CD14-positive monocyte (primary cell): ENCODE results near the gene BCL7C. TPM values are rescaled to one million over a fixed set of nuclear protein-coding genes. Genes with fewer than 3 reads are reported as not detected.

Source experiments
- DNase-seq, 3 donors: peaks; one replicate each; pipeline ENCODE4 v3.0.0-alpha.2; 2011 to 2022
- H2AFZ ChIP-seq: 2 replicates; pipeline ENCODE4 v1.6.0; 2012; ENCODE audit warnings: mild to moderate bottlenecking, low read depth, low read length, inconsistent platforms; ENCODE audit not compliant: insufficient read depth, poor library complexity, severe bottlenecking
- H3K27ac ChIP-seq, 2 donors: 1 replicate in 1 of 2; 2 replicates in 1 of 2; pipeline ENCODE4 v1.5.1; 2012 to 2013; ENCODE audit warnings: low read length in 2 of 2, control low read depth in 1 of 2, inconsistent platforms in 1 of 2, low read depth in 1 of 2, mild to moderate bottlenecking in 1 of 2
- H3K27me3 ChIP-seq, 2 donors: one replicate each; pipeline versions ENCODE4 v1.6.0 to v1.6.1; 2011 to 2013; ENCODE audit warnings: low read length in 2 of 2; ENCODE audit not compliant: control insufficient read depth in 2 of 2, insufficient read depth in 2 of 2
- H3K36me3 ChIP-seq, 2 donors: replicated peaks in 1 of 2; 1 replicate in 1 of 2; 2 replicates in 1 of 2; pipeline versions ENCODE4 v1.5.1 to v1.6.1; 2012 to 2013; ENCODE audit warnings: low read length in 2 of 2, control low read depth in 1 of 2, inconsistent platforms in 1 of 2, mild to moderate bottlenecking in 1 of 2; ENCODE audit not compliant: insufficient read depth in 2 of 2, control insufficient read depth in 1 of 2
- H3K4me1 ChIP-seq, 2 donors: 1 replicate in 1 of 2; 2 replicates in 1 of 2; pipeline versions ENCODE4 v1.5.1 to v1.6.1; 2012 to 2013; ENCODE audit warnings: low read length in 2 of 2, control low read depth in 1 of 2, inconsistent platforms in 1 of 2, mild to moderate bottlenecking in 1 of 2, moderate library complexity in 1 of 2; ENCODE audit not compliant: insufficient read depth in 2 of 2, control insufficient read depth in 1 of 2
- H3K4me2 ChIP-seq: replicated peaks from 2 replicates; pipeline ENCODE3; 2012; ENCODE audit warnings: low read length, moderate library complexity, mild to moderate bottlenecking; ENCODE audit not compliant: poor library complexity, severe bottlenecking; ENCODE audit errors: extremely low read depth
- H3K4me3 ChIP-seq, 3 experiments: fragments of 200-600 bp in 1 of 3; sonication (generic) in 1 of 3; replicated peaks in 1 of 3; 1 replicate in 2 of 3; 2 replicates in 1 of 3; pipeline ENCODE4 v1.5.1; 2011 to 2013; ENCODE audit warnings: low read length in 3 of 3, mild to moderate bottlenecking in 3 of 3, control low read depth in 2 of 3, low read depth in 2 of 3, inconsistent platforms in 1 of 3, moderate library complexity in 1 of 3
- H3K79me2 ChIP-seq: 2 replicates; pipeline ENCODE4 v1.6.0; 2012; ENCODE audit warnings: mild to moderate bottlenecking, control low read depth, inconsistent platforms, low read length, moderate library complexity; ENCODE audit not compliant: insufficient read depth
- H3K9ac ChIP-seq: 2 replicates; pipeline ENCODE4 v1.6.0; 2017; ENCODE audit warnings: low read length, mild to moderate bottlenecking; ENCODE audit not compliant: insufficient read depth, poor library complexity, severe bottlenecking
- H3K9me3 ChIP-seq, 2 donors: replicated peaks in 1 of 2; 1 replicate in 1 of 2; 2 replicates in 1 of 2; pipeline versions ENCODE4 v1.5.1 to v1.6.1; 2012 to 2013; ENCODE audit warnings: low read length in 2 of 2, control low read depth in 1 of 2; ENCODE audit not compliant: control insufficient read depth in 1 of 2, insufficient read depth in 1 of 2
- H4K20me1 ChIP-seq: 2 replicates; pipeline ENCODE4 v1.6.0; 2012; ENCODE audit warnings: mild to moderate bottlenecking, low read length, control low read depth, moderate library complexity; ENCODE audit not compliant: insufficient read depth
- H3K27ac Mint-ChIP-seq, 7 donors: one replicate each; pipeline ENCODE4 v1.8.0; 2020; ENCODE audit warnings: mild to moderate bottlenecking in 7 of 7, mixed read lengths in 7 of 7, moderate library complexity in 6 of 7, inconsistent platforms in 2 of 7
- H3K27me3 Mint-ChIP-seq, 3 donors: one replicate each; pipeline ENCODE4 v1.8.0; 2021 to 2022; ENCODE audit warnings: low read depth in 3 of 3, mild to moderate bottlenecking in 3 of 3, mixed read lengths in 3 of 3, moderate library complexity in 3 of 3, inconsistent platforms in 1 of 3
- H3K36me3 Mint-ChIP-seq, 2 donors: one replicate each; pipeline ENCODE4 v1.8.0; 2020; ENCODE audit warnings: mixed read lengths in 2 of 2, inconsistent platforms in 1 of 2, mild to moderate bottlenecking in 1 of 2
- H3K4me1 Mint-ChIP-seq: one replicate; pipeline ENCODE4 v1.8.0; 2020; ENCODE audit warnings: mild to moderate bottlenecking, mixed read lengths
- H3K4me3 Mint-ChIP-seq, 2 donors: one replicate each; pipeline ENCODE4 v1.8.0; 2020; ENCODE audit warnings: mild to moderate bottlenecking in 2 of 2, mixed read lengths in 2 of 2, moderate library complexity in 1 of 2
- H3K9me3 Mint-ChIP-seq, 7 donors: one replicate each; pipeline ENCODE4 v1.8.0; 2020 to 2022; ENCODE audit warnings: mixed read lengths in 7 of 7, mild to moderate bottlenecking in 6 of 7, moderate library complexity in 6 of 7, inconsistent platforms in 2 of 7
- CTCF ChIP-seq: fragments of 200-600 bp; IDR thresholded peaks from one replicate; pipeline ENCODE4 v1.8.0; 2022; ENCODE audit warnings: antibody characterized with exemption, mild to moderate bottlenecking
- WGBS: methylation state at CpG from one replicate; pipeline ENCODE4 v1.1.5; 2013; ENCODE audit warnings: missing lambda C conversion rate; ENCODE audit not compliant: insufficient coverage; 5-methylcytosine and 5-hydroxymethylcytosine counted together
- intact Hi-C, 2 donors: fragments of 100-400 bp; cut with micrococcal nuclease; formaldehyde crosslinking; loops; one replicate each; pipeline versions ENCODE4 v1.15.0 to v1.15.1; 2023
- polyA plus RNA-seq, 3 donors: library from polyadenylated mRNA; depleted of rRNA in 1 of 3; unstranded in 2 of 3; stranded (reverse) in 1 of 3; fragments of 300-500 nt in 2 of 3; fragments of >200 nt in 1 of 3; fragmentation: Illumina TruSeq in 2 of 3; gene quantifications; 1 replicate in 2 of 3; 2 replicates in 1 of 3; pipeline ENCODE4 v1.2.3, GENCODE V29; 2012 to 2021

Gene BCL7C
- polyA plus RNA-seq, 3 donors = 11.4 to 19.1 (median 17.4) TPM

- no peaks in the 10 kb centered on the region for H3K4me1 Mint-ChIP-seq
- H3K4me1 ChIP-seq = no peaks in the 10 kb centered on the region
- H3K36me3 Mint-ChIP-seq = peaks cover under 1 to 4% of the 10 kb centered on the region in 2 donors
- peaks cover 0 to 3% (median 0%) of the 10 kb centered on the region in 7 donors for H3K9me3 Mint-ChIP-seq
- H3K9me3 ChIP-seq = peaks cover 0 to 2% of the 10 kb centered on the region in 2 donors
- H3K4me3 ChIP-seq = no peak overlapping the region
- no peak overlapping the region for H3K27ac Mint-ChIP-seq
- H3K4me2 ChIP-seq = no peak overlapping the region
- no peak overlapping the region for H3K4me3 Mint-ChIP-seq
- no peak for TF ChIP-seq CTCF
- H3K36me3 ChIP-seq = no peaks in the 10 kb centered on the region
- H3K27me3 ChIP-seq = no peaks in the 10 kb centered on the region
- no peaks in the 10 kb centered on the region for H3K27me3 Mint-ChIP-seq
- no peaks in the 10 kb centered on the region for H4K20me1 ChIP-seq
- H3K9ac ChIP-seq = no peak overlapping the region
- no peak overlapping the region for H2AFZ ChIP-seq
- DNase-seq = no peak
- no CpG with 5 or more reads among the region's 4 CpGs for WGBS
- H3K27ac ChIP-seq = no peak overlapping the region
- no peaks in the 10 kb centered on the region for H3K79me2 ChIP-seq
- intact Hi-C loops = no loop called here
Observed at GRCh38 chr16:30858829-30859423, 35.0 kb downstream of the BCL7C start.

- Histone ChIP-seq H2AFZ (no peak overlapping the region), H3K79me2 (no peaks in the 10 kb centered on the region), H3K27ac (no peak overlapping the region), H3K36me3 (no peaks in the 10 kb centered on the region), H3K9me3 (no peaks in the 10 kb centered on the region), H3K4me1 (no peaks in the 10 kb centered on the region), H3K4me2 (no peak overlapping the region), H3K4me3 (no peak overlapping the region), H4K20me1 (no peaks in the 10 kb centered on the region), H3K27me3 (no peaks in the 10 kb centered on the region), H3K9ac (no peak overlapping the region)
- TF ChIP-seq CTCF = no peak
- Mint-ChIP-seq H3K27me3 (no peaks in the 10 kb centered on the region), H3K27ac (no peak overlapping the region), H3K4me3 (no peak overlapping the region), H3K4me1 (no peaks in the 10 kb centered on the region), H3K9me3 (peaks cover 0 to 3% (median 0%) of the 10 kb centered on the region in 7 donors), H3K36me3 (peaks cover 8 to 11% of the 10 kb centered on the region in 2 donors)
- no peak for DNase-seq
- intact Hi-C loops = no loop called here
- 100% methylated on average over 3 of the region's 3 CpGs for WGBS
Observed at GRCh38 chr16:30858111-30858495, 35.8 kb downstream of the BCL7C start.
